Lower lobe of right lung (tissue), 2 donors: ENCODE results near the gene OSBPL2. TPM values are rescaled to one million over a fixed set of nuclear protein-coding genes. Genes with fewer than 3 reads are reported as not detected.

Experiments used
- ATAC-seq, 2 donors: fragments of 200-7000 bp; cut with Tn5 transposase; one replicate each; pipeline ENCODE4 v1.9.1; 2020 to 2022; ENCODE audit warnings: mild to moderate bottlenecking in 2 of 2, moderate library complexity in 2 of 2
- DNase-seq: peaks from one replicate; pipeline ENCODE4 v3.0.0-alpha.2; 2020
- H3K27ac ChIP-seq: fragments of 200-600 bp; one replicate; pipeline ENCODE4 v1.8.0; 2022
- H3K27me3 ChIP-seq: fragments of 200-600 bp; one replicate; pipeline ENCODE4 v1.8.0; 2022; ENCODE audit warnings: low read depth
- H3K36me3 ChIP-seq: fragments of 200-600 bp; one replicate; pipeline ENCODE4 v1.8.0; 2022; ENCODE audit warnings: mild to moderate bottlenecking
- H3K4me1 ChIP-seq: fragments of 200-600 bp; one replicate; pipeline ENCODE4 v1.8.0; 2022
- H3K4me3 ChIP-seq: fragments of 200-600 bp; one replicate; pipeline ENCODE4 v1.8.0; 2022; ENCODE audit warnings: mild to moderate bottlenecking
- H3K9me3 ChIP-seq: fragments of 200-600 bp; one replicate; pipeline ENCODE4 v1.8.0; 2022
- CTCF ChIP-seq: fragments of 200-600 bp; IDR thresholded peaks from one replicate; pipeline ENCODE4 v1.8.0; 2022; ENCODE audit warnings: antibody characterized with exemption, mild to moderate bottlenecking
- intact Hi-C: fragments of 100-400 bp; cut with DNase I; formaldehyde crosslinking; loops from one replicate; pipeline ENCODE4 v1.11.0; 2022
- total RNA-seq: library from RNA; stranded (reverse); fragmentation: NEBNext Ultra II Directional; extraction: Animal tissue kit (Norgen Biotek cat#: 25700); gene quantifications from one replicate; pipeline ENCODE4 v1.2.1, GENCODE V29; 2021
- donor health status: DM: no; HTN: yes; CAD: no; lungs with severe emphysema.

The OSBPL2 gene
- total RNA-seq, 1 donor from 2014 or later = 56.0 TPM

- no peaks in the 10 kb centered on the region for H3K4me1 ChIP-seq
- ATAC-seq (no peak), DNase-seq (no peak)
- no peaks in the 10 kb centered on the region for H3K27me3 ChIP-seq
- H3K4me3 ChIP-seq = no peak overlapping the region
- H3K36me3 ChIP-seq = peaks cover 90% of the 10 kb centered on the region
- no peaks in the 10 kb centered on the region for H3K9me3 ChIP-seq
- no peak overlapping the region for H3K27ac ChIP-seq
- intact Hi-C loops = no loop called here
- no peak for TF ChIP-seq CTCF
These were observed 88.8 kb downstream of the OSBPL2 start for GRCh38 chr20:62326959-62327725.

- H3K9me3 ChIP-seq = no peaks in the 10 kb centered on the region
- peaks cover 92% of the 10 kb centered on the region for H3K36me3 ChIP-seq
- H3K4me3 ChIP-seq = no peak overlapping the region
- H3K27me3 ChIP-seq = no peaks in the 10 kb centered on the region
- no peak overlapping the region for H3K27ac ChIP-seq
- ATAC-seq (no peak), DNase-seq (no peak)
- intact Hi-C loops = no loop called here
- H3K4me1 ChIP-seq = no peaks in the 10 kb centered on the region
- TF ChIP-seq CTCF = no peak
These were observed 89.6 kb downstream of the OSBPL2 start for GRCh38 chr20:62327726-62328495.

GRCh38 chr20:62328684-62329388 lies 90.5 kb downstream of the OSBPL2 start:
- no peak for ATAC-seq
- Histone ChIP-seq H3K27me3 (no peaks in the 10 kb centered on the region), H3K4me3 (no peak overlapping the region), H3K9me3 (no peaks in the 10 kb centered on the region), H3K36me3 (peaks cover 94% of the 10 kb centered on the region), H3K27ac (no peak overlapping the region), H3K4me1 (no peaks in the 10 kb centered on the region)
- no peak for DNase-seq
- intact Hi-C loops = no loop called here
- no peak for TF ChIP-seq CTCF

GRCh38 chr20:62329389-62330377 lies 91.4 kb downstream of the OSBPL2 start:
- no peak for TF ChIP-seq CTCF
- Histone ChIP-seq H3K27ac (no peak overlapping the region), H3K4me3 (no peak overlapping the region), H3K9me3 (no peaks in the 10 kb centered on the region), H3K27me3 (no peaks in the 10 kb centered on the region), H3K36me3 (peaks cover 91% of the 10 kb centered on the region), H3K4me1 (no peaks in the 10 kb centered on the region)
- no peak for ATAC-seq
- intact Hi-C loops = no loop called here
- DNase-seq = no peak
